CD4-positive, alpha-beta T cell treated with Interleukin-1 beta for 1 hour (primary cell): ENCODE measurements around the gene ANGPTL2.

Source experiments
- DNase-seq, 2 donors: peaks; one replicate each; pipeline ENCODE4 v3.0.0-alpha.2; 2020 to 2022

Gene ANGPTL2

GRCh38 chr9:127091526-127091925, 30.9 kb downstream of the ANGPTL2 start:
- DNase-seq = no peak

DNA sequence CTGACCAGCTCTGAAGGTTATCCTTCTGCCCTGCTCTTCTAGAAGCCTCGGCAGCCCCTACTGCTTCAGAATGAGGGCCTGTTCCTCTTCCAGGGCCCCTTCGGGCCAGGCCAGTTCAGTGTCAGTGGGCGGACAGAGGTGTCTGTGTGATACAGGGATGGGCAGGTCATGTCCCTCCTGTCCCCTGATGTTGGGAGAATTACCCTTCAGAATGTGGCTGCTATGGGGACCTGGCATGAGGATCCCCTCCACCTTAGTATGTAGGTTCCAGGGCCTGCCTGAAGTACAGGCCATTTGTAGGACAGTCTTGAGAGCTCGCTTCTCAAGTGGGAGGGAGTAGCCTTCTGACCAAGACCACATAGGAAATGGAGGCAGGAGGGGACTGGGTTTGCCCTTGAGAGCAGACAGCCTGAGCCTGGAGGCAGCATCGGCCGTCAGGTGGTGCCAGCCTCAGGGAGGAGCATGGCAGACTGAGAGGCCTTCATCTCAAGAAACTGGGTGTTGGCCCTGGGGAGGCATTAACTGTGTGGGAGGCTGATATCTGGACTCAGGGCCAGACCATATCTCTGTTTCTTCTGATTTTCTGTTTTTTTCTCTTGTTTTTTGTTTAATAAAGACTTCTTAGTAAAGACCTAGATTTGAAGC, 32.0 kb downstream of the ANGPTL2 start:
- DNase-seq = no peak

DNA sequence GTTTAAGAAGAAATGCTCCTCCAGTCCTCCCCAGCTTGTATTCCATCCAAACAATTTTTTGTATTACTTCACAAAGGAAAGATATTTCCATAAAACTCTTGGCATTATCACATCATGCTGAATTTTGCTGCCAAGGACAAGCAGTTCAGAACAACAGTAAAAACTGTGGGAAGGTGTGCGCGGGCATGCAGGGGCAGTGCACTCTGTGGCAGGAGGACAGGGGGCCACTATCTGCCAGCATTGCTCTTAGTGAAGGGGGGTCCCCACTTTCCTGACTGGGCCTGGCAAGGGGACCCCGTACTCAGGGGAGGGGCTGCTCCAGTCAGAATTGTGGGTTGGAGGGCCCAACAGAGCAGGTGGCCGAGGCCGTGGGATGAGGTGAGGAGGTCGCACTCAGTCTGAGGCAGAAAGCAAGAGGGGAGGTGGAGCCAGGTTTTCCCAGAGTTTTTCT, 32.8 kb downstream of the ANGPTL2 start:
- DNase-seq = no peak

- DNase-seq = no peak
Measured at GRCh38 chr9:127088724-127089615, 33.5 kb downstream of the ANGPTL2 start.

DNA sequence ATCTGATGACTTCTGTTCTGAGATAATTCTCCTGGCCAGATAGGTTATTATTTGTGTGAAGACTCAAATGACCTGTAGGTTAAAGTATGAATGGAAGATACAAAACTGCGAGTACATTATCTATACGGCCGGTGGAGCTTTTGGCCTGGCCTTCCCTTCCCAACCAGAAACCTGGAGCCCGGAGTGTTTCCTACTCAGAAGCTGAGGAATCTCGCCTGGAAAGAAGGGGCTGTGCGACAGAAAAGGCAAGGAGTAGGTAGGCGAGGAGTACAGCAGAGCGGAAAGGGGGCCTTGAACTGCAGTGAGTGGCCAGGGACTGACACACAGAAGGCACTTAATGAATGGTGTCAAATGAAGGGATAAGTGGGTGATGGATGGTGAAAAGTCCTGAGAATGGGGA, 34.6 kb downstream of the ANGPTL2 start:
- no peak for DNase-seq

DNA sequence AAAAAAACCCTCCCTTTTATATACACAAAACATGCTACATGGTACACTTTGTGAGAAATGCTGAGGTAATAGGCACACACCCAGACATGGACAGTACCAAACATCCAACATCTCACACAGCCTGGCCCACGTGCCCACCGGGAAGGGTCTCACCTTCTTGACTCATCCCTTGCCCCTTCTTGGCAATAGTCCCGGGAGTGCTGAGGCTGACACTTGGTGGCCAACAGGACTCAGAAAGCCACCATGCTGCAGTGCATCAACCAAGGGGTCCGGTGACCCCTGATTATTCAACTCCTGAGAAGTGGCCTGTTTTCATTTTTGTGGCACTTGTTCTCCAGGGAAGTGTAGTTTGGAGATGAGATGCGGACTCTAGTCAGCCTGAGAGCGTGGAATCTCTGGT, 35.0 kb downstream of the ANGPTL2 start:
- no peak for DNase-seq

DNA sequence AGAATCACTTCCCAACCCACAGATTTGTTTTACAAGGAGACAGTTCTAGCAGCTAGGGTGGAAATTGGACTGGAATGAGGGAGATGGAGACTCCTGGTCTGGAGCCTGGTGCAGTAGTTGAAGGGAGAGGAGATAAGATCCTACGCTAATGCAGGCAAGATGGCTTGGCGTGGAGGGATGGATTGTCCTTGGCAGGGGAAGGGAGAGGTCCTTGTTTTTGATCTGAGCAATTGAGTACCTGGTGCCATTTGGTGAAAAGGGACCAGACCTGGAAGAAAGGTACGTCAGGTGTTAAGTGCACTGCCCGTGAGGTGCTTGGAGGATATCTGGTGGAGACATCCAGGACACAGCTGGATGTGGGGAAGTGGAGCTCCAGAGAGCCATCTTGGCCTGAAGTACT, 35.7 kb downstream of the ANGPTL2 start:
- DNase-seq = no peak

- DNase-seq = no peak
Measured at GRCh38 chr9:127085186-127085585, 37.2 kb downstream of the ANGPTL2 start.

- DNase-seq = no peak
Measured at GRCh38 chr9:127084076-127085039, 38.1 kb downstream of the ANGPTL2 start.

- no peak for DNase-seq
Measured at GRCh38 chr9:127083138-127083980, 39.1 kb downstream of the ANGPTL2 start.

DNA sequence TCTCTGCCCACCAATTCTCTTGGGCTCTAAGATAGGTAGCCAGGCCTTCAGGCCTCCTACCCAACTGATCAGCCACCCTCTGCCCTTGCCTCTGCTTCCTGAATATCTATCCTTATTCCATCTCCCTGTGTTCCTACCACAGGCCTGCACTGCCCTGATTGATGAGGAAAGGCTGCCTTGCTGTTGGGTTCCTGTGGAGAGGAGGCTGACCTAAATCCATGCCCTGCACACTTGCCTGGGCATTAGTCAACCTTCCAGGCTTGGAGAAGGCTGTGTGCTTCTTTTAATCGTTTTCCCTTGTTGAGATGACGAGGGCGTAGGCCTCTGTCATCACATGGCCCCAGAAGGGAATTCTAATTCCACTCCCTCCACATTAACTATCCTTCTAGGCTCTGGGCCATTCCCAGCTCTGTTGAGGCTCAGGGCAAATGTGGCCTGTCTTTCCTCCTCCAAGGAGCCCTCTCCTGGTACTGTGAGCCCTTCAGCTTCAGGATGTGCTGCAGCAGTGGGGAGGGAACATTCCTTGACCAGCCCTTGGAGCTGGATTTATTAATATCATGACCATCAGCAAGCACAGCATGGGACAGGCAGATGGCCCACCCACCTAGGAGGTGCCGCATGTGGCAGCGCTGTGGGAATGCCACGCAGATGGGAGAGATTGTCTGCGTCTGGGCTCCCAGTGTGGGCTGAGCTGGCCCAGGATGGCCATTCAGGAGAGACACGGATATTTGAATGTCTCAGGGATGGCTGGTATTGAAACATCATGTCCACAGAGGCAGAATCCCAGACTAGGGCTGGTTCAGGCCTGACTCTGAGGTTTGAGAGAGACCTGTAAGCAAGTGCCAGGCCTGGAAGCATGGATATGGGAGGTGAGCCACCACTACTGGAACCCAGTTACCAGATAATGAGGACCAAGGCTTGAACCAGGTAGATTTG, 40.9 kb downstream of the ANGPTL2 start:
- no peak for DNase-seq

GRCh38 chr9:127079446-127080140, 42.8 kb downstream of the ANGPTL2 start:
- no peak for DNase-seq

GRCh38 chr9:127078988-127079387, 43.4 kb downstream of the ANGPTL2 start:
- DNase-seq = no peak

DNA sequence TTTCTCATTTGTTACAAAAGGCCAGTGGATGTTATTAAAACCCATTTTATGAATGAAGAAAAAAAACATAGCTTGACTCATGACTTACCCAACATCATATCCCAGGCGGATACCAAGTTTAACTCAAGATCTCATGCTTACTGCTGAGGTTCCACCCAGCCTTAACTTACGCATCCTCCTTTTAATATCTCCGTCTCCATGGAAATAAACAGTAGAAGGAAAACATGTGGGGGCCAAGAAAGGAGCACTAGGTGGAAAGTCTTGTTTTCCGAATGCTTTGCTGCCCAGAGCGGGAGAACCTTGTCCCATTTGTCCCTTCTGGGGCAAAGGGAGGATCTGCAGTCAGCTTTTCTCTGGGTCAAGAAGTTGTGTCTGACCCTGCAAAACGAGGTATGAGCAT, 44.1 kb downstream of the ANGPTL2 start:
- no peak for DNase-seq

GRCh38 chr9:127077644-127077946, 44.8 kb downstream of the ANGPTL2 start:
- no peak for DNase-seq

- no peak for DNase-seq
Measured at GRCh38 chr9:127076860-127077643, 45.4 kb downstream of the ANGPTL2 start.

DNA sequence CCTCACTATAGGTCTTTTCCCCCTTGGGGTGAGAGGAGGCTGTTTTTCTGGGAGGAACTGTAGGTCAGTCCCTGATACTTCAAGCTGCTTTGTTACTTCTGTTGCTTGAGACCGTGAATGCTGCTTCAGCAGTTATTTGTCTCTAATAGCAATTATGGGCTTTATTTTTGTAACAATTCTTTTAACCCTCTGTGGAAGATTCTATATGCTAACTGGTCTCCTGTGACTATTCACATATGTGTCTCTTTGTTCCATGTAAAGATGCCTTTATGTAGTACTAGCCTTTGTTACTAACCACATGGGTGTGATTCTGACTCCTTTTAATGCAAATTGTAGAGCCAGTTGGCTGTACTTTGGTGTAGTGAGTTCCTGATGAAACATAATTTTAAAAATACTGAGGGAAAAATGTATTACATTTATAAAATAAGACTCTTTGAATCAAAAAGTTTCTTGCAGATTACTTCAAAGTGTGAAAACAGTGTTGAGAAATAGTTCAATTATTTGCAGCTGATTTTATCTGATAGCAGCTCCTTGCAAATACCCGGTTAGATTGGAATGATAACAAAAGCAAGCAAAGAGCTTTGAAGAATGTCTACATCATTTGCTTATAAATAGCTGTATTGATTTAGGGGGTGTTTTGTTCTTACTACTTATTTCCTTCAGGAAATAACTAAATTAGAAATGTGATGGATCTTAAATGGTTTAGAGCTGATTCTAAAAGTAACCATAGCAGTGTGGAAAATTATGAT, 46.6 kb downstream of the ANGPTL2 start:
- DNase-seq = no peak

DNA sequence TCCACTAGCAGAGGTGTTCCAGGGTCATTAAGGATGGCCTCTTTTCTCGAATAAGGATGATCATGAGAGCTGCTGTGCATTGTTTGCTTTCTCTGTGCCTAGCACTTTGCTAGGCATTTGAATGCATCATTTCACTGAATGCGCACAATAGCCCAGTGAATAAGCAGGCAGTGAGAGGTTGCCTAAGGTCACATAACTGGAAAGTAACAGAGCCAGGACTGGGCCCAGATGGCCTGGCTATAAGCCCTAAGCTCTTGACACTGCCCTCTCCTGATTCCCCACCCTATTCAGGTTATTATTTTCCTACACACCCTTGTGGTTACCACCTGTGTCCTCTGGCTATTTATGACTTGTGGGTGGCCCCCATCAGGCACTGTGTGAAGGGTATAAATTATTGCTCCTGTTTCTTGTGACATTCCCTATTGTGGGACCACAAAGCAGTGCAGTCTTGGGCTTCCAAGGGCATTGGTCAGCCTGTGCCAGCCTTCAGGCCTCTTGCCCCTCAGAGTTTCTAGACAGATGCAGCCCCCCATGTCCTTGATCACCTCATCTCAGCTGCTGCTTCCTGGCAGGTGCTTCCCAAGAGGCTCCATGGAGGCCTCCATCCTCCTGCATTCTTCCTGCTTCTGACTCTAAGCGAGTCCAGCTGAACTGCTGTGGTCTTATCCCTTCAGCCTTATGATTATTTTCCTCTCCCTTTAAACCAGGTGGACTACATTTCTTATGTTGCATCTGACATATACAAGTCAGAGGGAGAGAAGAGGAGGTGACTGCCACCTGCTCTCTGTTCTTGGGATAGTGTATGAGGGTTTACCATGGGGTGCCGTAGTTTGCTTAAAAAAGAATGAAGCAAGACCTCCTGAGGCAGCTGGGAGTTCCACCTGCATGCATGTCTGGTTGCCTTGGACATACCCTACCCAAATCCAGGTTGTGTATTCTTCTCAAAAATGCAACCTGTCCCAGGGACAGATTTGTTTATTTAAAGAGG, 47.6 kb downstream of the ANGPTL2 start:
- DNase-seq = no peak
